ENCODE measurements around the gene CBR3. TPM values are rescaled to one million over a fixed set of nuclear protein-coding genes. Genes with fewer than 3 reads are reported as not detected.

CBR3 gene
- total and polyA plus RNA-seq, 2 experiments from 2014 or later = 4.6 to 8.7 TPM

DNA sequence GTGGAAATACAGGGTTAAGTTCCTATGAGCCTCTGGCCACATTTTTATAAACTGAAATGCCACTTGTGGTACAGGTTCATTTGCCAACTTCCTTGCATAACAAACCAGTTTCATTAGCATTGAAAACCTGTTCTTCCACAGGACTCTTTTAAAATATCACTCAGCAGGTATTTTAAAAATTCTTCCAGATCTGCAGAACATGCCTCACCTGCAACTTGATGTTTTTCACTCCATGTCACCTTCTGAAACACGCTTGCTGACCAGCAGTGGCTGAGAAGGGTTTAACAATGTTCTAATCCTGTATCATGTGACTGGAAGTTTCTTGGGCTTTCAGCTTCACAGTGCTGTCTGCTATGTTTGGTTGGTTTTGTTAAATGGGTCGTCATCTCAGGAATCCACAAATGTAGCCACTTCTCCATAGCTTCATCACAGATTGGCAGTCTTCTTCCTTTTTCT, 17.6 kb upstream of the CBR3 start:
- Histone ChIP-seq H3K79me2 (replicated peaks; ENCODE audit: insufficient read depth) (no peaks in the 10 kb centered on the region), H2AFZ (no peak overlapping the region)

More for the DNA sequence above, 17.6 kb upstream of the CBR3 start:
- Histone ChIP-seq H3K4me3 (no peak overlapping the region), H3F3A (replicated peaks; ENCODE audit: low read depth) (peaks cover 17% of the 10 kb centered on the region; the same call in 1 of the 2 replicates), H3K27ac (ENCODE audit: low read depth) (no peak overlapping the region), H3K4me1 (ENCODE audit: insufficient read depth) (peaks cover 4% of the 10 kb centered on the region; the same call in 1 of the 2 replicates), H3K27me3 (ENCODE audit: insufficient read depth) (no peaks in the 10 kb centered on the region), H4K20me1 (replicated peaks; ENCODE audit: insufficient read depth) (no peaks in the 10 kb centered on the region), H3K4me2 (no peak overlapping the region), H3K9me2 (ENCODE audit: insufficient read depth) (no peaks in the 10 kb centered on the region), H3K36me3 (ENCODE audit: insufficient read depth) (no peaks in the 10 kb centered on the region)
- H3K4me1 Mint-ChIP-seq = peaks cover 14% of the 10 kb centered on the region
- peaks cover 16% of the 10 kb centered on the region; the same call in 2 of the 3 replicates for H3K36me3 Mint-ChIP-seq (ENCODE audit: low read depth)
- ATAC-seq = no peak
- peaks cover 9% of the 10 kb centered on the region for H3K9me3 Mint-ChIP-seq
- no peak overlapping the region for H3K4me3 Mint-ChIP-seq
- no peak for DNase-seq (ENCODE audit: low spot score)
- TF ChIP-seq REST (IDR thresholded peaks at IDR 0.05; ENCODE audit: unreplicated experiment) = no peak
- TF ChIP-seq ZNF462 (CRISPR knock-in tag; IDR thresholded peaks at IDR 0.05) = no peak
- TF ChIP-seq EZH2phosphoT487 (IDR thresholded peaks at IDR 0.05; ENCODE audit: unreplicated experiment) = no peak
- TF ChIP-seq JUNB (IDR thresholded peaks at IDR 0.05; ENCODE audit: unreplicated experiment) = no peak
- TF ChIP-seq NANOG (IDR thresholded peaks at IDR 0.05; ENCODE audit: borderline replicate concordance) = no peak
- TF ChIP-seq, protein P1, sequence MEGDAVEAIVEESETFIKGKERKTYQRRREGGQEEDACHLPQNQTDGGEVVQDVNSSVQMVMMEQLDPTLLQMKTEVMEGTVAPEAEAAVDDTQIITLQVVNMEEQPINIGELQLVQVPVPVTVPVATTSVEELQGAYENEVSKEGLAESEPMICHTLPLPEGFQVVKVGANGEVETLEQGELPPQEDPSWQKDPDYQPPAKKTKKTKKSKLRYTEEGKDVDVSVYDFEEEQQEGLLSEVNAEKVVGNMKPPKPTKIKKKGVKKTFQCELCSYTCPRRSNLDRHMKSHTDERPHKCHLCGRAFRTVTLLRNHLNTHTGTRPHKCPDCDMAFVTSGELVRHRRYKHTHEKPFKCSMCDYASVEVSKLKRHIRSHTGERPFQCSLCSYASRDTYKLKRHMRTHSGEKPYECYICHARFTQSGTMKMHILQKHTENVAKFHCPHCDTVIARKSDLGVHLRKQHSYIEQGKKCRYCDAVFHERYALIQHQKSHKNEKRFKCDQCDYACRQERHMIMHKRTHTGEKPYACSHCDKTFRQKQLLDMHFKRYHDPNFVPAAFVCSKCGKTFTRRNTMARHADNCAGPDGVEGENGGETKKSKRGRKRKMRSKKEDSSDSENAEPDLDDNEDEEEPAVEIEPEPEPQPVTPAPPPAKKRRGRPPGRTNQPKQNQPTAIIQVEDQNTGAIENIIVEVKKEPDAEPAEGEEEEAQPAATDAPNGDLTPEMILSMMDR (conservative IDR thresholded peaks at IDR 0.05; ENCODE audit: low read depth in 2 of 2) = no peak
- TF ChIP-seq CREB1 (CRISPR knock-in tag; IDR thresholded peaks at IDR 0.05; ENCODE audit: low read depth) = no peak
- TF ChIP-seq ETS1 (IDR thresholded peaks at IDR 0.05) = no peak
- TF ChIP-seq ZNF114 (CRISPR knock-in tag; IDR thresholded peaks at IDR 0.05) = no peak
- no peak for TF ChIP-seq ZNF331 (CRISPR knock-in tag; IDR thresholded peaks at IDR 0.05; ENCODE audit: low read depth)
- H3K27me3 Mint-ChIP-seq (ENCODE audit: insufficient read depth, low read depth, poor library complexity) = peaks cover 11% of the 10 kb centered on the region
- H3K27ac Mint-ChIP-seq = no peak overlapping the region

Data from GM23338 (cell line).